IPS DF 6.9 (cell line): Measurements from ENCODE around the gene TCF12.
"Not testable (repeated sequence)": the region's sequence is repeated elsewhere in the genome, so short reads cannot be mapped to it uniquely, and the experiment has no call there.

Experiments
- DNase-seq: peaks from one replicate; pipeline ENCODE4 v3.0.0-alpha.2; 2013; ENCODE audit warnings: low read depth, low spot score
- H3K27ac ChIP-seq: one replicate; pipeline ENCODE4 v1.5.1; 2013; ENCODE audit warnings: low read length, control low read depth
- H3K27me3 ChIP-seq: 2 replicates; pipeline ENCODE4 v1.6.1; 2013; ENCODE audit warnings: mild to moderate bottlenecking, low read length; ENCODE audit not compliant: control insufficient read depth, insufficient read depth
- H3K36me3 ChIP-seq: 2 replicates; pipeline ENCODE4 v1.6.1; 2013; ENCODE audit warnings: low read length; ENCODE audit not compliant: control insufficient read depth, insufficient read depth
- H3K4me1 ChIP-seq: 2 replicates; pipeline ENCODE4 v1.6.1; 2013; ENCODE audit warnings: low read length; ENCODE audit not compliant: control insufficient read depth, insufficient read depth
- H3K4me3 ChIP-seq: 2 replicates; pipeline ENCODE4 v1.5.1; 2013; ENCODE audit warnings: mild to moderate bottlenecking, low read length
- H3K9me3 ChIP-seq: 2 replicates; pipeline ENCODE4 v1.6.1; 2013; ENCODE audit warnings: low read length, inconsistent platforms; ENCODE audit not compliant: control insufficient read depth, insufficient read depth
- WGBS: extraction: QIAGEN DNeasy Blood & Tissue Kit; methylation state at CpG from one replicate; pipeline ENCODE4 v1.1.7; 2013; ENCODE audit warnings: mixed read lengths, missing lambda C conversion rate; ENCODE audit not compliant: insufficient read length, insufficient coverage; 5-methylcytosine and 5-hydroxymethylcytosine counted together

The TCF12 gene

DNA sequence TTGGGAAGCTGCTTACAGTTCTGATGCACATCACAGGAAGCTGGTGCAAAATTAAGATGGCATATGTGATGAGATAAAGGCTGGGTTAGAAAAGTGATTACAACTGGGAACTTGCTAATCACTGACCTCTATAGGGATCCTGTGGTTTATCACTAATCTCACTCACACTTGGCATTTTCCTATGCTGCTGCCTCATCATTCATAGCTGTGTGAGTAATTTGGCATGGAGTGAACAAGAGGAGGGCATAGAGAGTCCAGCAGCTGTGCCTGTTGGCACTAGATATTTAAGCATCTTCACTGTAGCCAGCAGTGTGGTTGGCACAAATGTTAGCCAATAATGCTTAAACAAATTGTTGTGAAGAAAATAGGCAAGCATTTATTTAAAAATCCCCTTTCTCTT is 240.1 kb downstream of the TCF12 start:
- Histone ChIP-seq H3K27me3 (no peaks in the 10 kb centered on the region), H3K9me3 (no peaks in the 10 kb centered on the region), H3K4me1 (no peaks in the 10 kb centered on the region), H3K36me3 (no peaks in the 10 kb centered on the region), H3K27ac (no peak overlapping the region), H3K4me3 (no peak overlapping the region)
- DNase-seq, result no peak

DNA sequence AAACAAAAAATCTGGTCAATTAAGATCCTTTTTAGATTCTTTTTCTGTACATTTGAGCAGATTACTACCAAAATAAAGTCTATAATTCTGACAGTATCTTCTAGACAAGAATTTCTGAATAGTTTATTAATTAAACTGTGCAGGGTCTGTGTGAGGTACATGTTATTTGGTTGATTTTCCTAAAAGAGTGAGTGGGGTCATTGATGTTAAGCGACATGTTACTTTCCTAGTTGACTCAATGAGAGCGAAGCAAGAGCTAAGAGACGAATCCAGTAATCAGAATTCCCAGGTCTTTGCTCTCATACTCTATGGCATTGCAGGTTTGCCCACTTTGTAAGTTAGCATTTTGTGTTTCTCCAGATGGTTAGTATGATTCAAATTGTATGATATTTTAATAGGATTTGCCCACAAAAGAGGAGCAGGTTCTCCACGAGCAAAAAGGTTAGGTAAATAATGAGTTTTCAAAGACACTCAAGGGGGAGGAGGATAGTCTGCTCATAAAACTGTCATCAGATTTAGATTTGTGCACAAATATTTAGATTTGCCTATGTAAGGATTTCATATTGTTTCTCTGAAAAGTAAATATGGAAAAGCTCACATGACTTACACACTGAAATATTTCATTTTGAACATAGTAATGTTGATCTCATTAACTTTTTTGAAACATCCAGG is 240.7 kb downstream of the TCF12 start:
- Histone ChIP-seq H3K4me1 (no peaks in the 10 kb centered on the region), H3K27me3 (no peaks in the 10 kb centered on the region), H3K4me3 (no peak overlapping the region), H3K36me3 (no peaks in the 10 kb centered on the region), H3K9me3 (no peaks in the 10 kb centered on the region), H3K27ac (no peak overlapping the region)
- no peak for DNase-seq
- no CpG with 5 or more reads among the region's 4 CpGs for WGBS

DNA sequence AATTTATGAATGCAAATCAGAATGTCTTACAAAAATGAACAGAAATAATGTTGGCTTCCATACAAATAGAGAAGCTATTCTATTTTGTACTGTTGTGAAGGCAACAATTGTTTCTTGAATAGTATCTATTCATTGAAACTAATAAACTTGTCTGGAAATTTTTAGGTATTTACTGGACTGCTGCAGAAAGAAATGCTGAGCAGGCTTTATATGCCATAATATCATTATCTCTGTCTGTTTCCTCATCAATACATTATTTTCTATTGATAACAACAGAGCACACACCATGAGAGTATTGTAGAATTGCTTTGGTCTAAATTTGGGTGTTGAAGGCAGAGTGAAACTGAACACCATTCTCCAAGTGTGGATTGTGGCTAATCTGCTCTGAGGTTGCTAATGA is 241.3 kb downstream of the TCF12 start:
- no peak for DNase-seq
- Histone ChIP-seq H3K27ac (no peak overlapping the region), H3K9me3 (no peaks in the 10 kb centered on the region), H3K4me1 (no peaks in the 10 kb centered on the region), H3K36me3 (no peaks in the 10 kb centered on the region), H3K27me3 (no peaks in the 10 kb centered on the region), H3K4me3 (no peak overlapping the region)

DNA sequence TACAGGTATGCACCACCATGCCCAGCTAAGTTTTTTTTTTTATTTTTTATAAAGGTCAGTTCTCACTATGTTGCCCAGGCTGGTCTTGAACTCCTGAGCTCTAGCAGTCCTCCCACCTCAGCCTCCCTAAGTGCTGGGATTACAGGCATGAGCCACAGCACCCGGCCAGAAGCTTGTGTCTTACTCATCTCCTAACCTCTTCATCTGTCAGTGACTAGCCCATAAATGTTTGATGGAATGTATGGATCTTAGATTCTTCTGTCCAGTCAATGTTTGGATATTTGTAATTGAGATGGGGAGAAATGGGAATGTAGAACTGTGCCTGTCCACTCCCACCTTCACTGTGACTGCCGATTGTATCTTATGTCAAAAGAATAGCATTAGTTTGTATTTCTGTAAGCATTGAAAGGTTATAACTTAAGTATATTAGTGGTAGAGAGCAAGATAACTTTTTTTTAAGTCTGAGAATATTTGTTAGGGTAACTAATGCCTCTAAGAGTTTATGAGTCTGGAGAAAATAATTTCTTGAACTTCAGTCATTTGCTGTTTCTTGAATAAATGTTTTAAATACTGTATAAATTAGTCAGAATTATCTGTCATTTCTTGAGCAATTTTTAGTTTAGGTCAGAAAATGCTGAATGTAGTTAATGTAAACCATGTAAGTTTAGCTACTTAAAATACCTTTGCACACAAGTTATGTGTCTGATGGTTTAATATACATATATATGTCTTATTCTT is 242.5 kb downstream of the TCF12 start:
- WGBS, result no CpG with 5 or more reads among the region's 2 CpGs
- Histone ChIP-seq H3K27ac (no peak overlapping the region), H3K36me3 (no peaks in the 10 kb centered on the region), H3K9me3 (no peaks in the 10 kb centered on the region), H3K4me1 (no peaks in the 10 kb centered on the region), H3K27me3 (no peaks in the 10 kb centered on the region), H3K4me3 (no peak overlapping the region)
- DNase-seq, result no peak

DNA sequence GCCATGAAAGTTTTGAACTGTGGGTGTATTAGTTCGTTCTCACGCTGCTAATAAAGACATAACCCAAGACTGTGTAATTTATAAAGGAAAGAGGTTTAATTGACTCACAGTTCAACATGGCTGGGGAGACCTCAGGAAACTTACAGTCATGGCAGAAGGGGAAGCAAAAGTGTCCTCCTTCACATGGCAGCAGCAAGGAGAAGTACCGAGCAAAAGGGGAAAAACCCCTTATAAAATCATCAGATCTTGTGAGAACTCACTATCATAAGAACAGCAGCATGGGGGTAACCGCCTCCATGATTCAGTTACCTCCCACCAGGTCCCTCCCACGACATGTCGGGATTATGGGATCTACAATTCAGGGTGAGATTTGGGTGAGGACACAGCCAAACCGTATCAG is 245.8 kb downstream of the TCF12 start:
- not testable (repeated sequence) for H3K9me3 ChIP-seq, DNase-seq, H3K4me3 ChIP-seq, H3K27ac ChIP-seq, H3K27me3 ChIP-seq, H3K4me1 ChIP-seq, H3K36me3 ChIP-seq
- no CpG with 5 or more reads among the region's 7 CpGs for WGBS

DNA sequence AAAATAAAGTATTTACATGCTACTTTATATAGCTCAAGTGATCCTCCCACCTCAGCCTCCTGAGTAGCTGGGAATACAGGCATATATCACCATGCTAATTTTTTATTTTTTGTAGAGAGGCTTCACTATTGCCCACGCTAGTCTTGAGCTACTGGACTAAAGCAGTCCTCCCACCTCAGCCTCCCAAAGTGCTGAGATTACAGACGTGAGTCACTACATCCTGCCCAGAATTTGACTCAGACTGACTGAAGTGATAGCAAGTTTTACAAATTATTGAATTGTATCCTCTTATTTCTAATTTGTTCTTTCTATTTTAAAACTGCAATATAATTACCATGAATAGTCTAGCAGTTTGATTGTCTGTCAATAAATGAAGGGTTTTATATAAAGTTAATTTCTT is 247.5 kb downstream of the TCF12 start:
- Histone ChIP-seq H3K36me3 (no peaks in the 10 kb centered on the region), H3K4me3 (no peak overlapping the region), H3K27ac (no peak overlapping the region), H3K9me3 (no peaks in the 10 kb centered on the region), H3K4me1 (no peaks in the 10 kb centered on the region), H3K27me3 (no peaks in the 10 kb centered on the region)
- WGBS, result no CpG with 5 or more reads among the region's 2 CpGs
- DNase-seq, result no peak

DNA sequence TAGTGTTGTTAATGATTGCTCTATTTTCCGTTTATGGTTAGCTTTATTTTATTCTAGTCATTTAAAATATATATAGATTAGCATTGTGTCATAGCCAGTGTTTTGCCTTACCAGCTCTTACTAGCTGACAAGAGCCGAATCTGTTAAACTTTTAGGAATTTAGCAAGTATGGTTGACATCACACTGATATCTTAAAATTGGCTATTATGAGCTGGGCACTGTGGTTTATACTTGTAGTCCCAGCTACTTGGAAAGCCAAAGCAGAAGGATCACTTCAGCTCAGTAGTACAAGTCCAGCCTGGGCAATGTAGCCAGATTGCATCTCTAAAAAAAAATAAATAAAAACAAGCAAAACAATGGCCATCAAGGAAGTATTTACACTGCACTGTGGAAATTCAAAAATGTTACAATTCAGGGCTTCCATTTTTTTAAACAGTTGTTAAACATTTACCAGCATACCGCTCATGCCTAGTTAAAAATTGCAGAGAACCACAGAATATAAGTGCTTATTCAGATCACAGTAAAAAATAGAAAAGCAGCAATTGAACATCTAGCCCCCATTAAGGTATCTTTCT is 249.5 kb downstream of the TCF12 start:
- WGBS, result no CpG with 5 or more reads among the region's 3 CpGs

DNA sequence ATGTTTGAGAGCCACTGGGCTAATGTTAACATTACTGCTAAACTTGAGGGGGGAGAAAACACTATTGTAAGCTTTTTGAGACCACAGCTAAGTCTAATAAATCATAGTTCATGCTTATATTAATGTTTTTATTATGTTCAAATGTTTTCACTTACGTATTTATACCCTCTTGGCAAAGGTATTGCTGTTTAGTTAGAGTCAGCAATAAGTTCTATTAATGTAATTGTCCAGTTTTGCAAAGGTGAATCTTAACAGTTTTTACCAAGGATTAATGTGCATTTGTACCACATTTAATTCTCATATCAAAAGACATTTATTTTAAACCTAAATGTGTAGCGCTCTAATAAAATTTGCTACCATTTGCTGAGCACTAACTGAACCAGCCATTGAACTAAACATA is 251.2 kb downstream of the TCF12 start:
- Histone ChIP-seq H3K4me1 (no peaks in the 10 kb centered on the region), H3K27ac (no peak overlapping the region), H3K27me3 (no peaks in the 10 kb centered on the region), H3K9me3 (no peaks in the 10 kb centered on the region), H3K4me3 (no peak overlapping the region), H3K36me3 (no peaks in the 10 kb centered on the region)
- DNase-seq, result no peak
- WGBS, result no CpG with 5 or more reads among the region's 2 CpGs

More for the DNA sequence above, 249.5 kb downstream of the TCF12 start:
- Histone ChIP-seq H3K36me3 (no peaks in the 10 kb centered on the region), H3K27me3 (no peaks in the 10 kb centered on the region), H3K4me3 (no peak overlapping the region), H3K27ac (no peak overlapping the region), H3K4me1 (no peaks in the 10 kb centered on the region), H3K9me3 (no peaks in the 10 kb centered on the region)
- DNase-seq, result no peak

DNA sequence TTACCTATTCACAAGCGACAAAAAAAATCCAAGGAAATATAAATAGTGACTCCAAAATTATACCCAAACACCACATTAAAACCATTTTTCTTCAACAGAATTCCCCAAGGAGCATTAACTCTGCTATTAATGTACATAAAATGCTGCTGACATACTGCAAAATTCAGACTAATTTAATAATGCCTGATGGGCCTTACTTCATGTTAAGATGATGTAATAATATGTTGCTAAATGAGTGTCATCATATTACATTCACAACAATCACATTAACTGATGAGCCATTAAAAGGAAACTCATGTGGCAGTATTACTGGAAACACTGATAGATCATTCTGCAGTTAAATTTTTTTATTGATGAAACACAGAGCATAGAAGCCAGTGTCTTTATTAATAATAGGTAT is 253.0 kb downstream of the TCF12 start:
- Histone ChIP-seq H3K27me3 (no peaks in the 10 kb centered on the region), H3K27ac (no peak overlapping the region), H3K4me1 (no peaks in the 10 kb centered on the region), H3K9me3 (no peaks in the 10 kb centered on the region), H3K4me3 (no peak overlapping the region), H3K36me3 (no peaks in the 10 kb centered on the region; the same call in 1 of the 2 replicates)
- WGBS, result 100% methylated on average over 1 of the region's 1 CpG
- no peak for DNase-seq

DNA sequence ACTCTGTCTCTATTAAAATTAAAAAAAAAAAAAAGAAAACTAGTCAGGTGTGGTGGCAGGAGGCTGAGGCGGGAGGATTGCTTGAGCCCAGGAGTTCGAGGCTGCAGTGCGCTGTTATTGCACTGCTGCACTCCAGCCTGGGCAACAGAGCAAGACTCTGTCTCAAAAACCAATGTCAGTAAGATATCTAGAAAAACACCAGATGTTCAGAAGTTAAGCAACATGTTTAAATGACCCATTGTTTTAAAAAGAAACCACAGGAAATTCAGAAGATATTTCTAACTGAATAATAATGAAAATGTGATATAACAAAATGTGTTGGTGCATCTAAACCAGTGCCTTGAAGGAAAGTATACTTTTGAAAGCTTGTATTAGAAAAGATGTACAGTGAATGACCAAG is 254.5 kb downstream of the TCF12 start:
- Histone ChIP-seq H3K27ac (no peak overlapping the region), H3K4me1 (no peaks in the 10 kb centered on the region), H3K4me3 (no peak overlapping the region), H3K9me3 (no peaks in the 10 kb centered on the region), H3K36me3 (no peaks in the 10 kb centered on the region; the same call in 1 of the 2 replicates), H3K27me3 (no peaks in the 10 kb centered on the region)
- WGBS, result no CpG with 5 or more reads among the region's 3 CpGs
- DNase-seq, result no peak

DNA sequence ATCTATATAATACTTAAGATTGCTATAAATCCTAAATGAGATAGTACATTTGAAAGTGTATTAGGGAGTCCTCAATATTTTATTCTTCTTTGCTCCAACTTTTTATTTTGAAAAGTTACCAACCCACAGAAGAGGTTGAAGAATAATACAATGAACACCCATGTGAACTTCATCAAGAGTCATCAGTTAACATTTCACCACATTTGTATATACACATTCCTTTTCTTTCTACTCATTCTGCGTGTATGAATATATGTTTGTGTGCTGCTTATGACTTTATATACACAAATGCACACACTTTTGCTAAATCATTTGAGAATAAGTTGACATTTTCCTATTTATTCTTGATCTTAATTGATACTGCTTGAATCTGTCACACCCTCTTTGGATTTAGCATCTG is 264.6 kb downstream of the TCF12 start:
- no peak for DNase-seq
- H3K36me3 ChIP-seq, result no peaks in the 10 kb centered on the region
- no CpG with 5 or more reads among the region's 1 CpG for whole genome bisulfite sequencing
- no peak overlapping the region for H3K27ac ChIP-seq
- H3K9me3 ChIP-seq, result no peaks in the 10 kb centered on the region
- no peak overlapping the region for H3K4me3 ChIP-seq
- no peaks in the 10 kb centered on the region for H3K4me1 ChIP-seq
- H3K27me3 ChIP-seq, result no peaks in the 10 kb centered on the region
